HG03103 (cell line): ENCODE results near the gene MBIP.

Source experiments
- ATAC-seq: cut with Tn5 transposase; IDR thresholded peaks from one replicate; pipeline ENCODE4 v1.9.1; 2021; ENCODE audit warnings: low read depth; ENCODE audit not compliant: unreplicated experiment

MBIP gene

GRCh38 chr14:36271222-36271621 lies 49.2 kb downstream of the MBIP start:
- ATAC-seq: no peak

GRCh38 chr14:36270191-36270590 lies 50.2 kb downstream of the MBIP start:
- no peak for ATAC-seq

GRCh38 chr14:36268121-36268520 lies 52.3 kb downstream of the MBIP start:
- no peak for ATAC-seq

GRCh38 chr14:36264595-36264994 lies 55.8 kb downstream of the MBIP start:
- no peak for ATAC-seq

- ATAC-seq: no peak
Measured at GRCh38 chr14:36264107-36264506, 56.3 kb downstream of the MBIP start.

GRCh38 chr14:36260970-36261640 lies 59.3 kb downstream of the MBIP start:
- no peak for ATAC-seq

GRCh38 chr14:36258241-36258640 lies 62.2 kb downstream of the MBIP start:
- ATAC-seq: no peak

GRCh38 chr14:36256126-36256801 lies 64.2 kb downstream of the MBIP start:
- ATAC-seq: no peak

- ATAC-seq: no peak
Measured at GRCh38 chr14:36254020-36254624, 66.3 kb downstream of the MBIP start.
